GM12873 (cell line): ENCODE measurements around the gene RPL13.

Experiments used
- TF ChIP-seq, protein P1 (sequence below): IDR thresholded peaks from 2 replicates; pipeline ENCODE4 v1.5.1; 2012; ENCODE audit warnings: low read depth, mild to moderate bottlenecking, moderate library complexity, low read length, control low read depth; ENCODE audit not compliant: insufficient read depth; ENCODE audit errors: missing control alignments

Gene RPL13

DNA sequence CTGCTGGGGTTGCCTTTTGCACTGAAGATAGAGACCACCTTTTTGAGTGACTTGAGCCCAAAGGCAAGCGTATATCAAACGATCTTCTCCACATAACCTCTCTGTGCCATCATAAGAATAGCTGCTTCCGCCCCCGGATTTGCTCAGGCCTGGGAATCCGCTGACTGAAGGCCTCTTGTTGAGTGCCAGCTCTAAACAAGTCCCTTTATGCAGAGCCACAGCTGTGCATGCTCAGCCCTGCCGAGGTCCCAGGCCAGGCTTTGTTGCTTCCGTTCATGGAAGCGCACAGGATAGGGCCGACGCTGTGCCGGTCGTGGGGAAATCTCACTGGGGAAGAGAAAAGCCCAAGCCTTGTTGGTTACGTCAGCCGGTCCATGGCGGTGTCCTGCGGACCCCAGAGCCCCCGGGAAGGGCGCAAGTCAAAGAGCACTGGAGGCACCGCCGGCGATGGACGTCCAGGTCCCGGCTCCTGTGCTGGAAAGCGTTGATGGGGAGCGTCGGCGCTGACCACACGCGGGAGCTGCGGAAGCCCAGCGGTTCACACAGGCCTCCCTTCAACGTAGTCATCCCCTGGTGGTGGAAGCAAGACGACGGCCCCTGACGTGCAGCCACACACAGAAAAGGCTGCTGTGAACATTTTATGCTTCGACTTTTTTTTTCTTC lies 23.5 kb upstream of the RPL13 start:
- TF ChIP-seq, protein P1, sequence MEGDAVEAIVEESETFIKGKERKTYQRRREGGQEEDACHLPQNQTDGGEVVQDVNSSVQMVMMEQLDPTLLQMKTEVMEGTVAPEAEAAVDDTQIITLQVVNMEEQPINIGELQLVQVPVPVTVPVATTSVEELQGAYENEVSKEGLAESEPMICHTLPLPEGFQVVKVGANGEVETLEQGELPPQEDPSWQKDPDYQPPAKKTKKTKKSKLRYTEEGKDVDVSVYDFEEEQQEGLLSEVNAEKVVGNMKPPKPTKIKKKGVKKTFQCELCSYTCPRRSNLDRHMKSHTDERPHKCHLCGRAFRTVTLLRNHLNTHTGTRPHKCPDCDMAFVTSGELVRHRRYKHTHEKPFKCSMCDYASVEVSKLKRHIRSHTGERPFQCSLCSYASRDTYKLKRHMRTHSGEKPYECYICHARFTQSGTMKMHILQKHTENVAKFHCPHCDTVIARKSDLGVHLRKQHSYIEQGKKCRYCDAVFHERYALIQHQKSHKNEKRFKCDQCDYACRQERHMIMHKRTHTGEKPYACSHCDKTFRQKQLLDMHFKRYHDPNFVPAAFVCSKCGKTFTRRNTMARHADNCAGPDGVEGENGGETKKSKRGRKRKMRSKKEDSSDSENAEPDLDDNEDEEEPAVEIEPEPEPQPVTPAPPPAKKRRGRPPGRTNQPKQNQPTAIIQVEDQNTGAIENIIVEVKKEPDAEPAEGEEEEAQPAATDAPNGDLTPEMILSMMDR: no peak

- TF ChIP-seq, protein P1: no peak
Observed at GRCh38 chr16:89537549-89537925, 22.9 kb upstream of the RPL13 start.

- TF ChIP-seq, protein P1: no peak
Observed at GRCh38 chr16:89538286-89538685, 22.2 kb upstream of the RPL13 start.

GRCh38 chr16:89540557-89540956 lies 19.9 kb upstream of the RPL13 start:
- TF ChIP-seq, protein P1: no peak

DNA sequence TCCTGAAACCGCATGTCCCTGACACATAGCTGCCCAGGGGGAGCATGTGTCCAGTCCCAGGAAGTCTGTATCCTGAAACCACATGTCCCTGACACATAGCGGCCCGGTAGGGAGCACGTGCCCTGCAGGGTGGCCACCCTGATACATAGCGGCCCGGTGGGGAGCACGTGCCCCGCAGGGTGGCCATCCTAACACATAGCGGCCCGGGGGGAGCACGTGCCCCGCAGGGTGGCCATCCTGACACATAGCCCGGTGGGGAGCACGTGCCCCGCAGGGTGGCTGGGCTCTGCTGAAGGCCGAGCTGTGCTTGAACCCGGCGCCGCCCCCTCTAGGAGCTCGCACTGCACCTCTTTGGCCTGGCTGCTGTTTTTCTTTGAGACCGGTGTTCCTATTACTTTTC lies 18.7 kb upstream of the RPL13 start:
- TF ChIP-seq, protein P1: no peak

DNA sequence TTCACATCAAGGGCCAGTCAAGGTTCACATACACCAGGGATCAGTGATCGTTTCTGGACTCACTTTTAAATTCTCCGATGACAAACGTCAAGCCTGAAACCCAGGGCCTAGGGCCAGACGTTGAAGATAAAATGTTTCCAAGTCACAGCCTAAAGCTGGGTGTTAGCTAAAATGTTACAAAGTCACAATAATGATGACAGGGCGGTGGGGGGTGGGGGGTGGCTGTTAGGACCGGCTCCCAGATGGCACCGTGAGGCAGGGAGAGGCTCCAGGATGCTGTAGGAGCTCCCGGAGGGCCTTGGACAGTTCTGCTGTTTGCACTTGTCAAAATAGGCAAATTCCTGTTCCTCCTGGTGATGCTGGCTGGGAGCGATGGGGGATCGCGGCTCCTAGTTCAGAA lies 16.4 kb upstream of the RPL13 start:
- TF ChIP-seq, protein P1: no peak

DNA sequence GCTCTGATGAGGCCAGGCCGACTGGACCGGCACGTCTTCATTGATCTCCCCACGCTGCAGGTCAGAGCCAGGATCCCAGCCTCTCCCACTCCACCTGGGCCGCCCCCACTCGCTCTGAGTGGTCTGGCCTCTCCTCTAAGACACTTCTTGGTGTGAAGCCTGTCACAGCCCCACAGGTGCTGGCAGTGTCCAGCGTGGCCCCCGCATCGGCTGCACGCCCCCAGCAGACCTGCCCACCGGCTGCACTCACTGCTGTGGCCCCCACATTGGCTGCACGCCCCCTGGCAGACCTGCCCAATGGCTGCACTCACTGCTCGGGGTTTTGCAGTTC lies 15.8 kb upstream of the RPL13 start:
- TF ChIP-seq, protein P1: no peak
